Lower lobe of right lung (tissue), 2 donors: Measurements from ENCODE around the gene POLD4. TPM values are rescaled to one million over a fixed set of nuclear protein-coding genes. Genes with fewer than 3 reads are reported as not detected.

Experiments
- ATAC-seq, 2 donors: fragments of 200-7000 bp; cut with Tn5 transposase; one replicate each; pipeline ENCODE4 v1.9.1; 2020 to 2022; ENCODE audit warnings: mild to moderate bottlenecking in 2 of 2, moderate library complexity in 2 of 2
- DNase-seq: peaks from one replicate; pipeline ENCODE4 v3.0.0-alpha.2; 2020
- H3K27ac ChIP-seq: fragments of 200-600 bp; one replicate; pipeline ENCODE4 v1.8.0; 2022
- H3K27me3 ChIP-seq: fragments of 200-600 bp; one replicate; pipeline ENCODE4 v1.8.0; 2022; ENCODE audit warnings: low read depth
- H3K36me3 ChIP-seq: fragments of 200-600 bp; one replicate; pipeline ENCODE4 v1.8.0; 2022; ENCODE audit warnings: mild to moderate bottlenecking
- H3K4me1 ChIP-seq: fragments of 200-600 bp; one replicate; pipeline ENCODE4 v1.8.0; 2022
- H3K4me3 ChIP-seq: fragments of 200-600 bp; one replicate; pipeline ENCODE4 v1.8.0; 2022; ENCODE audit warnings: mild to moderate bottlenecking
- H3K9me3 ChIP-seq: fragments of 200-600 bp; one replicate; pipeline ENCODE4 v1.8.0; 2022
- CTCF ChIP-seq: fragments of 200-600 bp; IDR thresholded peaks from one replicate; pipeline ENCODE4 v1.8.0; 2022; ENCODE audit warnings: antibody characterized with exemption, mild to moderate bottlenecking
- intact Hi-C: fragments of 100-400 bp; cut with DNase I; formaldehyde crosslinking; loops from one replicate; pipeline ENCODE4 v1.11.0; 2022
- total RNA-seq: library from RNA; stranded (reverse); fragmentation: NEBNext Ultra II Directional; extraction: Animal tissue kit (Norgen Biotek cat#: 25700); gene quantifications from one replicate; pipeline ENCODE4 v1.2.1, GENCODE V29; 2021
- donor health status: DM: no; HTN: yes; CAD: no; lungs with severe emphysema.

POLD4 gene
- total RNA-seq, 1 donor from 2014 or later, result 86.6 TPM

- Histone ChIP-seq H3K27me3 (no peaks in the 10 kb centered on the region), H3K4me1 (peaks cover 20% of the 10 kb centered on the region), H3K4me3 (no peak overlapping the region), H3K27ac (no peak overlapping the region), H3K36me3 (no peaks in the 10 kb centered on the region), H3K9me3 (no peaks in the 10 kb centered on the region)
- ATAC-seq (no peak), DNase-seq (no peak)
- intact Hi-C loops, result no loop called here
- no peak for TF ChIP-seq CTCF
Observed at GRCh38 chr11:67344264-67344663, 9.1 kb downstream of the POLD4 start.

- Histone ChIP-seq H3K9me3 (no peaks in the 10 kb centered on the region), H3K36me3 (peaks cover 7% of the 10 kb centered on the region), H3K4me1 (no peaks in the 10 kb centered on the region), H3K27ac (no peak overlapping the region), H3K4me3 (no peak overlapping the region), H3K27me3 (no peaks in the 10 kb centered on the region)
- DNase-seq, result no peak
- ATAC-seq, result no peak
- intact Hi-C loops, result no loop called here
- no peak for TF ChIP-seq CTCF
Observed at GRCh38 chr11:67337257-67337656, 16.1 kb downstream of the POLD4 start.

- no peak for DNase-seq
- TF ChIP-seq CTCF, result no peak
- intact Hi-C loops, result no loop called here
- ATAC-seq, result no peak
- H3K36me3 ChIP-seq, result peaks cover 16% of the 10 kb centered on the region
- no peak overlapping the region for H3K4me3 ChIP-seq
- no peaks in the 10 kb centered on the region for H3K9me3 ChIP-seq
- H3K27me3 ChIP-seq, result no peaks in the 10 kb centered on the region
- no peaks in the 10 kb centered on the region for H3K4me1 ChIP-seq
- no peak overlapping the region for H3K27ac ChIP-seq
Observed at GRCh38 chr11:67332081-67332691, 21.2 kb downstream of the POLD4 start.

GRCh38 chr11:67323526-67323925 is 29.8 kb downstream of the POLD4 start:
- no peak for TF ChIP-seq CTCF
- H3K27me3 ChIP-seq, result no peaks in the 10 kb centered on the region
- no peak overlapping the region for H3K4me3 ChIP-seq
- H3K9me3 ChIP-seq, result no peaks in the 10 kb centered on the region
- no peak for DNase-seq
- H3K27ac ChIP-seq, result no peak overlapping the region
- H3K4me1 ChIP-seq, result peaks cover 7% of the 10 kb centered on the region
- intact Hi-C loops, result no loop called here
- H3K36me3 ChIP-seq, result no peaks in the 10 kb centered on the region
- ATAC-seq, result no peak

GRCh38 chr11:67322049-67322448 is 31.3 kb downstream of the POLD4 start:
- no peak for DNase-seq

More at GRCh38 chr11:67322049-67322448, 31.3 kb downstream of the POLD4 start:
- no peak overlapping the region for H3K27ac ChIP-seq
- H3K9me3 ChIP-seq, result no peaks in the 10 kb centered on the region
- TF ChIP-seq CTCF, result no peak
- H3K4me1 ChIP-seq, result peaks cover 12% of the 10 kb centered on the region
- H3K4me3 ChIP-seq, result no peak overlapping the region
- no peaks in the 10 kb centered on the region for H3K36me3 ChIP-seq
- ATAC-seq, result no peak
- H3K27me3 ChIP-seq, result no peaks in the 10 kb centered on the region
- intact Hi-C loops, result no loop called here
